GM10266 (cell line): ENCODE data around the gene ANKRD11.

Experiments used
- DNase-seq: peaks from one replicate; pipeline ENCODE4 v3.0.0; 2012; ENCODE audit errors: extremely low spot score
- TF ChIP-seq, protein P1 (sequence below): IDR thresholded peaks from 2 replicates; pipeline ENCODE4 v1.5.1; 2012; ENCODE audit warnings: mild to moderate bottlenecking, low read depth; ENCODE audit not compliant: control insufficient read depth, insufficient read depth; ENCODE audit errors: missing control alignments

Gene ANKRD11

DNA sequence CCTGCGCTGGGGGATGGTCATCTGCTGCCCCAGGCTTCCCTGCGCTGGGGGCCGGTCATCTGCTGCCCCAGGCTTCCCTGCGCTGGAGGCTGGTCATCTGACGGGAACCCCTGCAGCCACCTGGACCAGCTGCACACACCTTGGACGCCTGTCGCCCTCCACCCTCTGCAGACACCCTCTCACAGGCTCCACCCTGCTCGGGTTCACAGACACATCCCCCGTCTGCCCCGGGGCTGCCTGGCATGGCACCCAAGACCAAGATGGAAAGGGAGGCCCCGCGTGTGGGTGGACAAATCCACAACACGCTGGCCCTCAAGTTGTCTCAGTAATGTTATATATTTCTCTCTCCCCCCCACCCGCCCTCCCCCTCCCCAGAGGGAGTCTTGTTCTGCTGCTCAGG is 89.6 kb downstream of the ANKRD11 start:
- no peak for DNase-seq
- TF ChIP-seq, protein P1, sequence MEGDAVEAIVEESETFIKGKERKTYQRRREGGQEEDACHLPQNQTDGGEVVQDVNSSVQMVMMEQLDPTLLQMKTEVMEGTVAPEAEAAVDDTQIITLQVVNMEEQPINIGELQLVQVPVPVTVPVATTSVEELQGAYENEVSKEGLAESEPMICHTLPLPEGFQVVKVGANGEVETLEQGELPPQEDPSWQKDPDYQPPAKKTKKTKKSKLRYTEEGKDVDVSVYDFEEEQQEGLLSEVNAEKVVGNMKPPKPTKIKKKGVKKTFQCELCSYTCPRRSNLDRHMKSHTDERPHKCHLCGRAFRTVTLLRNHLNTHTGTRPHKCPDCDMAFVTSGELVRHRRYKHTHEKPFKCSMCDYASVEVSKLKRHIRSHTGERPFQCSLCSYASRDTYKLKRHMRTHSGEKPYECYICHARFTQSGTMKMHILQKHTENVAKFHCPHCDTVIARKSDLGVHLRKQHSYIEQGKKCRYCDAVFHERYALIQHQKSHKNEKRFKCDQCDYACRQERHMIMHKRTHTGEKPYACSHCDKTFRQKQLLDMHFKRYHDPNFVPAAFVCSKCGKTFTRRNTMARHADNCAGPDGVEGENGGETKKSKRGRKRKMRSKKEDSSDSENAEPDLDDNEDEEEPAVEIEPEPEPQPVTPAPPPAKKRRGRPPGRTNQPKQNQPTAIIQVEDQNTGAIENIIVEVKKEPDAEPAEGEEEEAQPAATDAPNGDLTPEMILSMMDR, result no peak

DNA sequence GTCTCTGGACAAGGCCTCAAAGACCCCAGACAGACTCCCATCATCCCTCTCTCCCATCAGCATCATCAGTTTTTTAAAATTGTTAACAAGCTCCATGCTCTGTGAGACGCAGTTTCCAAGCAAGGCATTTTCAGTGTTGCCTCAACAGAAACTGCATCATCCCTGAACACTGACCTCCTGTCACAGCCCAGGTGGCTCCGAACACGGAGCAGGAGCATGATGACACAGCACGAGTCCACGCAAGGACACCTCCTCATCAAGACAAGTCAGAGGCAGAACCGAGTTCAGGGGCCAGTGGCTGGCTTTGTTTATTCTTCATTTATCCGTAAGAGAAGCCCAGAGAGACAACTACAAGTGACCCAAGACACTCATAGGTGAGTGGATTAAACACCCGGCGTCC is 91.4 kb downstream of the ANKRD11 start:
- TF ChIP-seq, protein P1, result no peak
- no peak for DNase-seq

DNA sequence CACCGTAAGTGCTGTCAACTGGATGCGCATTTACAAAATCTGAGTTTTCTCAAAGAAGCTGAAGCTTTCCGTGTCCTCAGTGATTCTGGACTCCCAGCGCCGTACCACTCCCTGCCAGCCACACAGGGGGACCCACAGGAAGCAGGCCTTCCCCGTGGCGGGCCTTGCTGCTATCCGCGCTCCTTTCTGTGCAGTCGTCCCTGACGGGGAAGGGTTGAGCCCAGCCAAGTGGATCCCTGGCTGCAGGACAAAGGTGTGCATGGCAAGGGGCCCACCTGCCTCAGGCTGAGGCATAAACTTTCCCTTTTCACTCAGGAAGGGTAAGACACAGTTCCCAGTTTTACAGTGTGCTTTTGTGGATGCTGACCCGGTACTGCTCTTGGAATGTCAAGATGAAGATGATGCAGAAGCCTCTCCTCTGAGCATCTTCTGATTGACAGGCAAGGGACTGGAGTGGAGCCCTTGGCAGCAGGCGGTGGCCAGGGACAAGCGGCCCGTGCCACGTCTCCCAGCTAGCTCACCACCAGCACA is 93.0 kb downstream of the ANKRD11 start:
- DNase-seq, result no peak
- TF ChIP-seq, protein P1, result no peak

DNA sequence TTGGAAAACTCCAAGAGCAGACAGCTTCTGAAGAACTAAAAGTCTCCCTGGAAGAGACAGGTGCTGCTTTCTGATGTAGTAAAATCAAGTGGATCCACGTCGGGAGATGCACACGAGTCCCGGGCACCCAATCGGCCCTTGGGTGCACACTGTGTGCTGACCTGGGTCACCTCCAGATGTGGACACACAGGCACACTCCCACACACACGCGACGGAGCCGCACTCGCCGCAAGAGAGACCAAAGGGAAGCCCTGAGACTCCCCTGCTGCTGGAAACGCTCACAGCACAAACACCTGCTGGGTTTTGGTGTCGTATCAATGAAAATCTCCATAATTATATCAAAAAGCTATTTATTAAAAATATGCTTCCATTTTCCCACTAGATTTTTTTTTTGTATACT is 94.2 kb downstream of the ANKRD11 start:
- DNase-seq, result no peak
- TF ChIP-seq, protein P1, result no peak

DNA sequence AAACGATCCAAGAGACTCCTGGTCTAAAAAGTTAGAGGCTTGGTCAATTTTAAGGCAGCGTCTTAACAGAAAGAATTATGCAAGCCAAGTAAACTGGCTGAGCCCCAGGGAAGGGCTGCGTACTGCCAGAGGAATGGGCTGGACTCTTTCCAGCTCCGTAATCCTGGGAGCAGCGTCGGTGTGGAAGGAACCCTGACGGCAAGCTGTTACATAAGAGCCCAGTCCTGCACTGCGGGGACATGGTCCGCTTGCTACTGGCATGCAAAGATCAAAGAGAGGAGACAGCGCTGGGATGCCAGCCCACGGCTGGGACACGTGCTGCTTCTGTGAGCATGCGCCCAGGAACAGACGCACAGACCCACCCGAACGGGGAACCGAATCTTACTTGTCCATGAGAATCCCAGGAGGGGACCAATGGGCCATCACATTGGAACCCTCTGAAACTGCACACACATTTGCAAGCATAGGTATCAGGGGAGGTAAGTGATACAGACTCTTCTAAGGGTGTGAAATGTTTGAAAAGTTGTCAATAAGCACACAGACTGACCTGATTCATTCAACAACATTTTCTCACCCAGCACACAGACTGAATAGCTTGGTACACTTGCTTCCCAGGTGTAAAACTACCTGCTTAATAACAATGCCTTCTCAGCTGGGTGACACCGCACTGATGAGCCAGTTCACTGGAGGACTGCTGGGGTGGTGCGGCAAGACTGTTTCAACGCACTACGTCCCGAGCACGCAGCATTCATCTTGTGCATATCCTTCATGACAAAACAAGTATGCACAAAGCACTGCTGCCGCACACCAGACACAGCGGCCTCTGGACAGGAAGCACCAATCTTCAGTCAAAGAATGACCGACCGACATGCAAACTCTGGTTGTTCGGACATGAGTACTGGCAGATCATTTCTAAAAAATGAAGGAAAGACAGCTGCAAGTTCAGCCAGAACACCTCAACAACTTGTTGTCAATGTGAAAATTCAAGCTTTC is 94.9 kb downstream of the ANKRD11 start:
- TF ChIP-seq, protein P1, result no peak
- no peak for DNase-seq

DNA sequence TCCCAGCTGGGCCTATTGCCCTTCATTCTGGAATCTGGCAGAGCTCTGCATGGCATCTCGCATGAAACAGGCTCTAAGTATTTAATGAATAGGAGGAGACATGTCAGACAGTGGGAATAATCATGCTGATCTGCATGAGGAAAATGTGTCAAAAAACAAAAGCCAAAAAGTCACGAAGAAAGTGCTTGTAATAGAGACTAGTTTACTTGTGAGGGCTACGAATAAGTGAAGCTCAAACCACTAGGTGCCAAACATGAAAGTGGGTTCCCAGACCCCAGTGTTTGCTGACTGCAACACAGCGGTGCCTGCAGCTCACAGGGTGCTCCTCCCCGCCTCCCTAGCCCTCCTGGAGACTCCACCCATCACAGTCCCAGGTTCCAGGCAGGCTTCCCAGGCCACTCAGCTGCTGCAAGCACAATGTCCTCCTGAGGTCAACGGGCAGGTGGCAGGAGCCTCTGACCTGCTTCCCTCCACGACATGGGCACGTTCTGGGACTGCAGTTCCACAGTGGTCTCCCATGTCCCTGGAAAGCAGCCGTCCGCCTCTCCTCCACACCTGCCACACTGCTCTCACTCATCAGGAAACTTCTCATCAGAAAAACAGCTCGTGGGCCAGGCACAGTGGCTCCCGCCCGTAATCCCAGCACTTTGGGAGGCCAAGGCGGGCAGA is 96.5 kb downstream of the ANKRD11 start:
- TF ChIP-seq, protein P1, result no peak

More for the DNA sequence above, 96.5 kb downstream of the ANKRD11 start:
- no peak for DNase-seq
